Measurements from ENCODE around the gene IL23R.

Gene IL23R

DNA sequence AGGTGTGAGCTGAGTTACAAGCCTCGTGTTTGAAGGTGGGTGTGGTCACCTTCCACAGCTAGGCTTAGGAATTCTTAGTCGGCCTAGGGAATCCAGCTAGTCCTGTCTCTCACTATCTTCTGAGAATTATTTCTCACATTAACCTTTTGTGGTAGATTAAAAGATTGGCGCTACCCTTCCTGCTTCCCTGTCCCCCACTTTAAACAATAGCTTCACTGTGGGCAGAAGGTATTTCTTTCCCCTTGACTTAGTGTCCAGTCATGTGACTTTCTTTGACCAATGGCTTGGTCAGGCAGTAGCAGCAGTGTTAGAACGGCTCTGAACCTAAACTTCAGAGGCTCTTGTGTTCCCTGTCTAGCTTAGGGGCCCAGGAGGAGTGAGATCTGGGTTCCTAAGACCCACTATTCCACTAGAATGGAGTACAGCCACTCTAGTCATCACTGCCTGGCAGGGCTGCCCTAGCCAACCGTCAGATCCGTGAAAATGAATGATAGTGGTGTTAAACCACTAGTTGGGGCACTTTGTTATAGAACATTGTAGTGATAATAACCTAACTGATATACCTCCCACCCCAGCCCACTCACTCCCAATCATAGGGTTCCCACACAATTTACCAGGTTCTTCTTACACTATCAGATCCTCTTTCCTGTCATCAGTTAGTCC, 17.6 kb upstream of the IL23R start:
- peak; percentile 13 for DNase-seq (ENCODE audit: low spot score)

DNA sequence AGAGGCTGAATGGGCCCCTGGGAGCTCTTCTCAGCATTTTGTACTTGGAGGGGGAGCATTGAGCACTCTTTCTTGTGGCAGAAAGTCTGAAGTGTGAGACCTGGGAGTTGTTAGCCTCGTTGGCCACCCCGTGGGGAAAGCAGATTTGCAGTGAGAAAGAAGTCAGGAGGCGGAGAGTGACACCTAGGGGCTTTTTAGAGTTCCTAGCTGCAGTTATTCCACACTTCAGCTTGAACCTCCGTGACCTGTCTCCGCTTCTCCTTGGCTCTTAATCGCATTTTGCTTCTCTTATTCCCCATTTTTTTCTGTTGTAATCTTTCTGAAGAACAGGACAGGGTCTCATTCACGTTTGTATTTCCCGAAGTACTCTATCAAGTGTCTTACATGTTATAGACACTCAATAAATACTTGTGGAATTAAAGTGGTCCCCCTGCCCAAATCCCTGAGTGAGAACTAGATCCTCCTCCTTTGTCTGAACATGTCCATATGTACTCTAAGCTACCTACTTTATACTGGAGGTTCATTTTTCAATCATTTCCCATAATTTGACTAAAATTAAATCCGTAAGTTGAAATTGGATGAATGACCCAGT, 17.0 kb upstream of the IL23R start:
- peak; percentile 63 for DNase-seq (ENCODE audit: low spot score)

DNA sequence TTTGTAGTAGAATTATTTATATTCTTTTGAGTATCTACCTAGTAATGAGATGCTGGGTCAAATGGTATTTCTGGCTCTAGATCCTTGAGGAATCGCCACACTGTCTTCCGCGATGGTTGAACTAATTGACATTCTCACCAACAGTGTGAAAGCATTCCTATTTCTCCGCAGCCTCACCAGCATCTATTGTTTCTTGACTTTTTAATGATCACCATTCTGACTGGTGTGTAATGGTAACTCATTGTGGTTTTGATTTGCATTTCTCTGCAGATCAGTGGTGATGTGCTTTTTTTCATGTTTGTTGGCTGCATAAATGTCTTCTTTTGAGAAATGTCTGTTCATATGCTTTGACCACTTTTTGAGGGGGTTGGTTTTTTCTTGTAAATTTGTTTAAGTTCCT, 15.3 kb upstream of the IL23R start:
- DNase-seq (ENCODE audit: low spot score), result no peak

DNA sequence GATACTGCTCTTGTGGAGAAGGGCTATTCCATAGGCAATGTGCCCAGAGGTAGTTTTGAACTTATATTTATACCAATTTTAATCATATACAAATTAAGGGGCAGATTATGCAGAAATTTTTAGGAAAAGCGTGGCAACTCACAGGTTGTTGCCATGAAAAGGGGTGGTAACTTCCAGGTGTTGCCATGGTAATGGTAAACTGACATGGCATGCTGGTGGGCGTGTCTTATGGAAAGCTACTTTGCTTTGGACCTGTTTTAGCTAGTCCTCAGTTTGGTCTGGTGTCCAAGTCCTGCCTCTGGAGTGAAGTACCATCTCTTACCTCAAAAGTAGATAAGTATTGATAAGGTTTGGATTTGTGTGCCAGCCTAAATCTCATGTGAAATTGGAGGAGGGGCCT, 7.9 kb upstream of the IL23R start:
- no peak for DNase-seq (ENCODE audit: low spot score)

DNA sequence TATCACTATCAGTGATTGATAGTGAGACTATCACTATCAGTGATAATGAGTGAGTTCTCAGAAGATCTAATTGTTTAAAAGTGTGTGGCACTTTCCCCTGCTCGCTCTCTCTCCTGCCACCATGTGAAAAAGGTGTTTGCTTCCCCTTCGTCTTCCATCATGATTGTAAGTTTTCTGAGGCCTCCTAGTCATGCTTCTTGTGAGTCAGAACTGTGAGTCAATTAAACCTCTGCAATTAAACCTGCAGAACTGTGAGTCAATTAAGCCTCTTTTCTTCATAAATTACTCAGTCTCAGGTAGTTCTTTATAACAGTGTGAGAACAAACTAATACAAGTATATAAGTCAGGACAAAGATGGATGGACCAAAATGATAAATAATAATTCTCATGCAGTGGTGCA, 7.0 kb upstream of the IL23R start:
- no peak for DNase-seq (ENCODE audit: low spot score)

DNA sequence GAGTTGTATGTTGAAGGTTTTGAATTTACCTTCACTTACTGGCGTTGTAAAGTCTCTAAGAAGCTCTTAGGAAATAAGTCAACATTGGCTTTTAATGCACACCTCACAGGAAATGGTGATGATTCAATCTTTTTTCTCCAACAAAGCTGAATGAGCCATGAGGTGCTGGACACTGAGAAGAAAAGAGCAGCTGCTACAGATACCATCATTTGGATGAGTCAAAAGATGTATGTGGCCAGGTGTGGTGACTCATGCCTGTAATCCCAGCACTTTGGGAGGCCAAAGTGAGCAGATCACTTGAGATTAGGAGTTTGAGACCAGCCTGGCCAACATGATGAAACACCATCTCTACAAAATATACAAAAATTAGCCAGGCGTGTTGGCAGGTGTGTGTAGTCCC, 3.3 kb upstream of the IL23R start:
- DNase-seq (ENCODE audit: low spot score), result no peak

DNA sequence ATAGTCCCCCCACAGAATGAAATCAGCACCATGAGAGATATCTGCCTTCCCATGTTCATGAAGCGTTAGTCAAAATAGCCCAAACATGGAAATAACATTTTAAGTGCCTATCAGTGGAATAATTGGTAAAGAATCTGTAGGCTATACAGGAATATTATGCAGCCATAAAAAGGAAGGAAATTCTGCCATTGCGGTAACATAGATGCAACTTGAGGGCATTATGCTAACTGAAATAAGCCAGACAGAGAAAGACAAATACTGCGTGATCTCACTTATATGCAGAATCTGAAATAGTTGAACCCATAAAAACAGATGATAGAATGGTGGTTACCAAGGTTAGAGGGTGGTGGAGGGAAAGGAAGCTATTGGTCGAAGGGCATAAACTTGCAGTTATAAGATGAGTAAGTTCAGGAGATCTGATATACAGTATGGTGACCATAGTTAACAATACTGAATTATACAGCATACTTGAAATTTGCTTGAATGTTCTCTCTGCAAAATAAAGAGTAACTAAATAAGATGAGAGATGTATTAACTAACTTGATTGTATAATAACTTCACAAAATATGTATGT, 699 bp upstream of the IL23R start:
- no peak for DNase-seq (ENCODE audit: low spot score)

DNA sequence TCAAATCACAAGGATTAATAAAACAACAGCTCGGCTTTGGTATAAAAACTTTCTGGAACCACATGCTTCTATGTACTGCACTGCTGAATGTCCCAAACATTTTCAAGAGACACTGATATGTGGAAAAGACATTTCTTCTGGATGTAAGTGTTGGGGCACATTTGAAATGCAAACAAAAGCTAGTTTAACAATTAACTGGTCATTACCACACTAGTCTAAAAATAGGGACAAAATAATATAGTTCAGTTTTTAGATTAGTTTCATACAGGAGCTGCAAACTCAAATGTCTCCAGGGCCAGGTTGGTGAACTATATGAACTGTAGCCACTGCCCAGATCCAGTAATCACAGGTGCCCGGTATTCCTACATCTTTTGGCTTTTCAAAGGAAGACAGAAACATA, 3.2 kb downstream of the IL23R start:
- DNase-seq (ENCODE audit: low spot score), result no peak

DNA sequence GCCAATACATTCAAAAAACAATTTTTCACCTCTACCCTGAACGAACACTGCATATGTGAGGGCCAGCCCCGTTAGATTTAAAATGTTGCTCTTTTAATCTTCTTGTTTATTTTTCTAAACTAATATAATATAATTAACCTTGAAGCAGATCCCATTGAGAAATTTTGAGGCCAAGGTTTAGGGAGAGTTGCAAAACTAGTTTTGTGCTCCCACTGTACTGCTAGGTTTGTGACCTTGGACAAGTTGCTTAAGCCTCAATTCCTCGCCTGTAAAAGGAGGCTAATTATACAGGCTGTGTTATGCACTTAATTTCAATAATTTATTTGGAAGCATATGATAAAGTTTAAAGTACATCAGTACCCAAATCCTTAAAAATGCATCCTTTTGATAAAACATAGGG, 3.7 kb downstream of the IL23R start:
- no peak for DNase-seq (ENCODE audit: low spot score)

DNA sequence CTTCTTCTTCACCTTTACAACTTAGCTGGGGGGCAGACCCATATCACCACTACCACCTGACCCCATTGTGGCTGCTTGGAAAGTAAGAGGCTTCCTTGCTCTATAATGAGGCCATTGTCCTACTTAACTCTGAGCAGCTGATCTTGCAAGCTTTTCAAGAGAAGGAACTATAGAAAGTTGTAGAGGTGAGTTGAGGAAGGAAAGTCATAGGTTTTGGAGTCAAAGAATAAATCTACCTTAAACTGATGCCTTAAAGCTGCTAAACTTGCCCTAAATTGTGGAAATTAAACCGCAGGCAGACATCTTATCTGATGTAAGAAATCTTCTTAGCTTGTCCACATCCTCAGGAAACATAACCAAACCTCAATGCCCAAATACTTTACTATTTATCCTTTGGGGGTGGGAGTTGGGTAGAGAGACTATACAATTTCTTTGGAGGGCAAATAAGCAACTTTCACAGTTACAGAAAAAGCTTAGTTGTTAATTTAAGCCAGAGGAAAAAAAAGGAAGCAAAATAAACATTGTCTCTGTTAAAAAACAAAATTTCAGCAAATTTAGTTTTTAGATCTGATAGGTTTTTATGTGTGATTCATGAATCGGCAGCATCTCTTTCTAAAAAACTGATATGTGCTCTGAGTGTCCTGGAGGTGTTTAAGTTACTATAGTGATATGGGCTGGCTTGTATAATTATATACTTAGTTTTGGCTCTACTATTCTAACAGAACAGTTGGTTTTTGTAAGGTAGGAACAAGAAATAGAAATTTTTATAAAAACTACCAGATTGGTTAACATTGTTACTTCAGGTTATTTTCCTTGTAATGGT, 4.7 kb downstream of the IL23R start:
- no peak for DNase-seq (ENCODE audit: low spot score)

DNA sequence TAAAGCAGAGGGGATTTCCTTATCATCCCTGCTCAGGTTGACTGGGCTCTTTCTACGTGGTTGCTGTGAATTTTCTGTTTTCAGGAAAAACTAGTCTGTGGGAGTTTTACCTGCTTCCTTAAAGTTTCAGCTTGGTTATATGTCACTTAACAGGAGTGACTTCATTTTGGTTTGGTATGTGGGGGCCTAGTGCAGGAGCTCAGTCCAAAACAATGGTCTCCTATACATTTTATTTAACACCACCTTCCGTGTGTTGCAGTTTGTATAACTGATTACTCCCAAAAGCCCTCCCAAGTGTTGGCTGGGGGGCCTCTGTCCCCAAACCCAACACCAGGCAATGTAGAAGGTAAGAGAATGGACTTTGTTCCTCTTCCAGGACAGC, 5.3 kb downstream of the IL23R start:
- DNase-seq (ENCODE audit: low spot score), result no peak

DNA sequence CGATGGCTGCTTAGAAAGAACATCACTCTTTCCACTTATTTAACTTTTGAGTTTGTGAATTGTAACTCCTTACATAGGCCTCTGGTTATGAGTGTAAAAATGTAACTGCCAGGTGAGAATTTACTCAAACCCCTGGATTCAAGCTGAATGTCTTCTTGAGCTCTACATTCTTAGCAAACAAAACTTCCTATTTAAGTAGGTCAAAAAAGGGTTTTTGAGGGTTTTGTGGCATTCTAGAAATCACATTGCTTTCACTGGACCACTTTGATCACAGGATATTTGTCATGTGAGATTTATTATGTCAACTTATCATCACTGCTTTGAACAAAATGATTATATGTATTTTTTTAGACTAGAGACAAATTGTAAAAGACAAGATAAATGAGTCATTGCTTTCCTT, 5.7 kb downstream of the IL23R start:
- DNase-seq (ENCODE audit: low spot score), result peak; percentile 17

DNA sequence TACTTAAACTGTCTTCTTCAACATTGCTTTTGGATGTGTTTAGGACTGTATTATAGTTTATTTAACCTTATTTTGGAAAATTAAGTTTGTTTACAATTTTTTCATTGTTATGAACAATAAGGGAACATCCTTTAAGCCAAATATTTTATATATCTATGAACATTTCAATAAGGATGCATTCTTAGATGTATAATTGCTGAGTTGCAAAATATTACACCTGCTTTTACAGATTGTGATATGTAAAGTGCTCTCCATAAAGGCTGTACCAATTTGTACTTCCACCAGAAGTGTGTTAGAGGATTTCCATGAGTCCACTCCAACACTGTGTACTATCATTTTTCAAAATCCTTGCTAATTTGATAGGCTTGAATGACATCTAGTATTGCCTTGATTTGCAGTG, 7.7 kb downstream of the IL23R start:
- DNase-seq (ENCODE audit: low spot score), result no peak

DNA sequence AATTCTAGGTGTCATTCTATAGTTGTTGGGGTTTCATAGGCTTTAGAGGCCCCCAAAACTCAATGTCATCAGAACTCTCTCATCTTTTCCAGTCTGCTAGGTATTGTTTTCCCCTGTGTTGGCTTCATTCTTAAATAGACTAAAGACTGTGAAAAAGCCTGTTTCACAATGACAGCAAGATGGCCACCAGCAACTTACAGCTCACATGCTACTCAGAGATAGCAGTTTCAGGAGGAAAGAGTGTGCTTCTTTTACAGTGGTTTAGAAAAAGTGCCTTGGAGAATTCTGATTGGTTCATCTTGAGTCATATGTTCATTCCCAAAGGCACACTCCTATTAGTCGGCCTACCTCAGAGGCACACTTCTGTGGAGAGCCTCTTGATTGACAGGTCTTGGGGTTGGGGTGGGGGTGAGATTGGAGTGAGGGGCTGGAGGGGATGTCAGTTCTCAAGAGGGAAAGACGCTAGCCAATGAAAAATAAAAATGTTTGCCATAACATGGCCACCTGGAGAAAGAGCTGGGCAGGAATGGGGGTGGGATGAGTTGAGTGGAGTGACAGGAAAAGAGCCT, 8.5 kb downstream of the IL23R start:
- no peak for DNase-seq (ENCODE audit: low spot score)

DNA sequence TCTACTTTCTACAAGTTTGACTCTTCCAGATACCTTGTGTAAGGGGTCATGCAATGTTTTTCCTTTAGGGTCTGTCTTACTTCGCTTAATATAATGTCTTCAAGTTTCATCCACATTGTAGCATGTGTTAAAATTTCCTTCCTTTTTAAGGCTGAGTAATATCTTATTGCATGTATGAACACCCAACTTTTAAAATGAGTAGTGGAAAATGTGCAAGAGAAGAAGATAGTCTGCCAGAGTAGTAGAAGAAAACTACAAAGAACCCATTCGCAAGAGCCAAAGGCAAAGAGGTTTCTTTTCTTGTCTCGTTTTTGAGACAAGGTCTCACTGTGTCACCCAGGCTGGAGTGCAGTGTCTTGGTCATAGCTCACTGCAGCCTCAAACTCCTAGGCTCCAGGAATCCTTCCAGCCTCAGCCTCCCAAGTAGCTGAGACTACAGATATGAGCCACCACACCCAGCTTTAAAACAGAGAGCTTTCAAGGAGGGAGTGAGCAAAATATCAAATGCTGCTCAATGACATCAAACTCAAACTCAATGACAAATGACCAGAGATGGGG, 9.4 kb downstream of the IL23R start:
- no peak for DNase-seq (ENCODE audit: low spot score)

DNA sequence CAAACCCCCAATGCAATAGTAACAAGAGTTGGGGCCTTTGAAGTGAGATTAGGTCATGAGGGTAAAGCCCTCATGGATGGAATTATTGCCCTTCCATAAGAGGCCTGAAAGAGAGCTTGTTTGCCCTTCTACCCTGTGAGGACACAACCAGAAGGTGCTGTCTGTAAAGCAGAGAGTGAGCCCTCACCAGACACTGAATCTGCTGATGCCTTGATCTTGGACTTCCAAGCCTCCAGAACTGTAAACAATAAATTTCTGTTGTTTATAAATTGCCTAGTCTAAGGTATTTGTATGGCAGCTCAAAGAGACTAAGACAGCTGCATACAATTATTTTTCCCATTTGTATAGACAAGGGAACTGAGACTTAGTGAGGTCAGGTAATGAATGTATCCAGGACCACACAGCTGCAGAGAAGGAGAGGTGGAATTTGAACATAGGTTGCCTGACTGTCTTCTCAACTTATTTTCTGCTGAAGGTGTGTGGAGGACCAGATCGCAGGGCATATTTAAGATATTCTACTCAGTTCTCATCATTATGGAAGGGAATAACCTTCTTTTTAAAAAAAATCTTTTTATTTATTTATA, 18.7 kb downstream of the IL23R start:
- no peak for DNase-seq (ENCODE audit: low spot score)

DNA sequence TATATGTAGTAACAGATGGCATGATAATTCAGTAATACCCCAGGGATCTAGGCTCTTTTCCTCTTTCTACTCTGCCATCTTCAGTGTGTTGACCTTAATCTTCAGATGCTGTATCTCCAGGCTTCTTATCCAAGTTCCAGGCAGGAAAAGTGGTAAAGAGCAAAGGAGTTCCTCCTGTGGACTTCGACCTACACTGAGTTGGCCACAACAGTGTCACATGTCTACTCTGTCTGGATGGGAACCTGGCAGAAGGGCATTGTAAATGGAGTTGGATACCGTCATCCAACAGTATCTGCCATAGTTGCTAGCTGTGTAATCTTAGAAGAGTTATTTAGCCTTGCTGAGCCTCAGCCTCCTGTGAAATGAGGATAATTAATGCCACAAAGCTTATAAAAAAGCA, 21.9 kb downstream of the IL23R start:
- no peak for DNase-seq (ENCODE audit: low spot score)

DNA sequence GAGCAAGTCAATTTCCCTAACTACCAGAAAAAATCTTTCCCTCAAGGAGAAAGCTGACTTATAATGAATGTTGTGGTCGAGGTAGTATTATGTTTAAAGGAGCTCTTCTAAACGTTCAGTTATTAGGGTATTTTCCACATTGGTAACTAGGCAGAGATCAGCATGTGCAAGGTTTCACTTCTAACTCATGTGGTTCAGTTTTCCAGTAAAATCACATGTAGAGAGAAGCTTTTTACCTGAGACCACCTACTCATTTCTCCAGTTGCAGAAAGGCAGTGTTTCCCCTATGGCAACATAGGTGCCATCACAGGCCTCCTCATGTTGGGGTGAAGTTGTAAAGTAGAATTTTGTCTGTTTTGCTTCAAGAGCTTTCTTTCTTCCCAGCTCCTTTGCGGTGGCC, 23.7 kb downstream of the IL23R start:
- DNase-seq (ENCODE audit: low spot score), result no peak

DNA sequence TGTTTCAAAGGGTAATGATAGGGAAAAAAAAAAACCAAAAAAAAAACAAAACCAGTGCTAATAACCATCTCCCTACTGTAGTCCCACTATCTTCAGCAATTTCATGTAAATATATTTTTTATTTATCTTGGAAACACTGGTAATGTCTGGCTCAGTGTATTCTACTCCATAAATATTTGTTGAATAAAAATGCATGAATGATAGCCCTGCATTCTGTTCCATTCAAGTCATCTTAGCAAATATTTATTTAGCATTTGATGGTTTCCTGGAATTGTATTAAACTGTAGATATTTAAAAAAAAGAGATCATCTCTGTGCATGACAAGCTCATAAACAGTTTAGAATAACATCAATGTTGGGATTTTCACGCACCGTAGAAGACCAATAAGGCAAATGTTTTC, 24.2 kb downstream of the IL23R start:
- DNase-seq (ENCODE audit: low spot score), result no peak

DNA sequence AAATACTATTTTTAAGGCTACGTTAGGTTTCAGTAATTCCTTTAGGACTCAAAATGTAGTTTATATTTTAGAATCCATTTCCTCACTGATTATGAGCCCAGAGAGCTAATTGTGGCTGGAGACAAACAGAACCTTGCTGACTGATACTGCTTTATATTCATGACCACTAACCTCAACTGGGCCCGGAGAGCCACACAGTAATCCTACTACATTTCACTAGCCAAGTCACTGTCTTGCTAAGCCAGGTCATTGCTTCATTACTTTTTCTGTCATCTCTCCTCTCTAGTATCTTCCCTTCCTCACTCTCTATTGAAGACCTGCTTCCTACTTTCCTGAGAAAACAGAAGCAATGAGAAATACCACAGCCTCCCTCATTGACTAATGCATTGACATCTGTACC, 24.7 kb downstream of the IL23R start:
- no peak for DNase-seq (ENCODE audit: low spot score)

DNA sequence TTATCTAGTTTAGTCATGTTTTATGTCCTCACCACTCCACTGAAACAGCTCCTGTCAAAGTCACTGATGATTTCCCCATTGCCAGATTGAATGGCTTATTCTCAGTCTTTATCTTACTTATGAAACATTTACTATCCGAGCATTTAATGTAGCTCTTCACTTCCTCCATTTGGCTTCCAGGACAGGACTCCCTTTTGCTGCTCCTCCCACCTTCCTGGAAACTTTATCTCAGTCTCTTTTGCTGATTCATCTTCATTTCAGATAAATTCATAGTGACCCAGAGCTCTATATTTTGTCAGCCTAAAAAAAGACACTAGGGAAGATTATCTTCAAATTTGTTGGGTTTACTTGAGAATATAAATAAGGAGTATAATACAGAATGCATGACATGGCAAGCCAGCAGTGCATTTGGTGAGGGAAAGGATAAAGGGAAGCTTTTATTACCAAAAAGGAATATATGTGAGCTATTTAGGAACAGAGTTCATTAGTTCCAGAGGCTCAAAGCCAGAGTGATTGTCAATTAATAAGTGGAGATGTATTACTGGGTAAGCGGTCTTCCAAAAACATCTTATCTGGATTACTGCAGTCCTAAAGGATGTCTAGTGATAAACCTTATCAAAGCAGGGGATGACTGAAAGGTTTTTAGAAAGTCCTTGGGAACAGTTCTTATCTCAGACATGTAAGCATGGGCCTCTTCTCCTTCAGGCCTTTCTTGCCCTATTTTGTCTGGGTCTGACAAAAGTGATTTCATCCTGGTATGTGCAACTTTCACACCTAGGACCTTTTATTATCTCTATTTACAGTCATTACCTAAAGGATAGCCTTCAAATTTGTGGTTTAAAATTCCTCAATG, 25.6 kb downstream of the IL23R start:
- DNase-seq (ENCODE audit: low spot score), result no peak
